Peyer's patch (tissue), 4 donors: ENCODE measurements around the gene CEBPB. TPM values are rescaled to one million over a fixed set of nuclear protein-coding genes. Genes with fewer than 3 reads are reported as not detected.

Experiments
- DNase-seq, 3 donors: peaks; one replicate each; pipeline ENCODE4 v3.0.0-alpha.2; 2017 to 2019
- H3K27ac ChIP-seq, 4 donors: fragments of 200-600 bp; sonication (generic); one replicate each; pipeline ENCODE4 v1.5.1; 2016 to 2019
- H3K27me3 ChIP-seq, 2 donors: fragments of 200-600 bp; sonication (generic); one replicate each; pipeline ENCODE4 v1.5.1; 2019
- H3K36me3 ChIP-seq, 3 donors: fragments of 200-600 bp; sonication (generic); one replicate each; pipeline ENCODE4 v1.5.1; 2016 to 2019
- H3K4me1 ChIP-seq, 4 donors: fragments of 200-600 bp; sonication (generic); one replicate each; pipeline ENCODE4 v1.5.1; 2016 to 2019
- H3K4me3 ChIP-seq, 4 donors: fragments of 200-600 bp; sonication (generic); 1 replicate in 3 of 4; 2 replicates in 1 of 4; pipeline ENCODE4 v1.5.1; 2016 to 2019; ENCODE audit warnings: mild to moderate bottlenecking in 1 of 4
- H3K9me3 ChIP-seq, 4 donors: fragments of 200-600 bp; sonication (generic); one replicate each; pipeline ENCODE4 v1.5.1; 2016 to 2019; ENCODE audit warnings: mild to moderate bottlenecking in 1 of 4
- POLR2A ChIP-seq, 2 donors: fragments of 450-650 bp; IDR thresholded peaks; one replicate each; pipeline ENCODE4 v1.5.1; 2017; ENCODE audit warnings: antibody characterized with exemption in 2 of 2, mild to moderate bottlenecking in 2 of 2, moderate library complexity in 2 of 2
- total RNA-seq, 4 donors: library from RNA; depleted of rRNA; stranded (reverse); fragments of >200 nt; gene quantifications; one replicate each; pipeline ENCODE4 v1.1.0, GENCODE V29; 2016
- TF ChIP-seq, protein P1 (sequence below), 6 experiments: fragments of 450-650 bp in 4 of 6; fragments of 200-600 bp in 2 of 6; sonication (generic) in 1 of 6; IDR thresholded peaks; one replicate each; pipeline ENCODE4 v1.5.1; 2017 to 2019; ENCODE audit warnings: antibody characterized with exemption in 6 of 6, mild to moderate bottlenecking in 3 of 6, moderate library complexity in 1 of 6

The CEBPB gene
- total RNA-seq, 4 donors from 2014 or later, result 13.8 to 41.3 (median 27.8) TPM

DNA sequence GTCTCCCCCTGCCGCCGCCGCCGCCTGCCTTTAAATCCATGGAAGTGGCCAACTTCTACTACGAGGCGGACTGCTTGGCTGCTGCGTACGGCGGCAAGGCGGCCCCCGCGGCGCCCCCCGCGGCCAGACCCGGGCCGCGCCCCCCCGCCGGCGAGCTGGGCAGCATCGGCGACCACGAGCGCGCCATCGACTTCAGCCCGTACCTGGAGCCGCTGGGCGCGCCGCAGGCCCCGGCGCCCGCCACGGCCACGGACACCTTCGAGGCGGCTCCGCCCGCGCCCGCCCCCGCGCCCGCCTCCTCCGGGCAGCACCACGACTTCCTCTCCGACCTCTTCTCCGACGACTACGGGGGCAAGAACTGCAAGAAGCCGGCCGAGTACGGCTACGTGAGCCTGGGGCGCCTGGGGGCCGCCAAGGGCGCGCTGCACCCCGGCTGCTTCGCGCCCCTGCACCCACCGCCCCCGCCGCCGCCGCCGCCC, 474 bp downstream of the CEBPB start:
- H3K4me1 ChIP-seq, result peaks cover 0 to 24% (median 11%) of the 10 kb centered on the region in 4 donors
- H3K9me3 ChIP-seq, result no peaks in the 10 kb centered on the region
- peak; percentile 45 to 85 (median 80) for DNase-seq
- H3K27me3 ChIP-seq, result no peaks in the 10 kb centered on the region
- TF ChIP-seq, protein P1, sequence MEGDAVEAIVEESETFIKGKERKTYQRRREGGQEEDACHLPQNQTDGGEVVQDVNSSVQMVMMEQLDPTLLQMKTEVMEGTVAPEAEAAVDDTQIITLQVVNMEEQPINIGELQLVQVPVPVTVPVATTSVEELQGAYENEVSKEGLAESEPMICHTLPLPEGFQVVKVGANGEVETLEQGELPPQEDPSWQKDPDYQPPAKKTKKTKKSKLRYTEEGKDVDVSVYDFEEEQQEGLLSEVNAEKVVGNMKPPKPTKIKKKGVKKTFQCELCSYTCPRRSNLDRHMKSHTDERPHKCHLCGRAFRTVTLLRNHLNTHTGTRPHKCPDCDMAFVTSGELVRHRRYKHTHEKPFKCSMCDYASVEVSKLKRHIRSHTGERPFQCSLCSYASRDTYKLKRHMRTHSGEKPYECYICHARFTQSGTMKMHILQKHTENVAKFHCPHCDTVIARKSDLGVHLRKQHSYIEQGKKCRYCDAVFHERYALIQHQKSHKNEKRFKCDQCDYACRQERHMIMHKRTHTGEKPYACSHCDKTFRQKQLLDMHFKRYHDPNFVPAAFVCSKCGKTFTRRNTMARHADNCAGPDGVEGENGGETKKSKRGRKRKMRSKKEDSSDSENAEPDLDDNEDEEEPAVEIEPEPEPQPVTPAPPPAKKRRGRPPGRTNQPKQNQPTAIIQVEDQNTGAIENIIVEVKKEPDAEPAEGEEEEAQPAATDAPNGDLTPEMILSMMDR (IDR thresholded peaks at IDR 0.05), result no peak
- no peak for TF ChIP-seq POLR2A (IDR thresholded peaks at IDR 0.05)
- peak overlapping the region; percentile 61 to 95 (median 94) for H3K4me3 ChIP-seq
- peaks cover 0 to 22% (median 0%) of the 10 kb centered on the region in 3 donors for H3K36me3 ChIP-seq
- peak overlapping the region; percentile 95 to 100 (median 96) for H3K27ac ChIP-seq

GRCh38 chr20:50191544-50192363, 1.1 kb downstream of the CEBPB start:
- Histone ChIP-seq H3K27ac (peak overlapping the region; percentile 95 to 100 (median 96)), H3K4me1 (peaks cover 0 to 24% (median 11%) of the 10 kb centered on the region in 4 donors), H3K4me3 (peak overlapping the region; percentile 61 to 95 (median 94)), H3K27me3 (no peaks in the 10 kb centered on the region), H3K36me3 (peaks cover 0 to 22% (median 0%) of the 10 kb centered on the region in 3 donors), H3K9me3 (no peaks in the 10 kb centered on the region)
- DNase-seq, result peak; percentile 31 to 77 (median 73)
- TF ChIP-seq, protein P1 (IDR thresholded peaks at IDR 0.05), result peak in 5 of 6 experiments; percentile 21 to 61 (median 50)
- peak in 1 of 2 donors; percentile 18 for TF ChIP-seq POLR2A (IDR thresholded peaks at IDR 0.05)

GRCh38 chr20:50192364-50193198, 2.0 kb downstream of the CEBPB start:
- H3K27me3 ChIP-seq, result no peaks in the 10 kb centered on the region
- peaks cover 0 to 24% (median 11%) of the 10 kb centered on the region in 4 donors for H3K4me1 ChIP-seq
- peaks cover 0 to 22% (median 0%) of the 10 kb centered on the region in 3 donors for H3K36me3 ChIP-seq
- peak overlapping the region; percentile 61 to 95 (median 94) for H3K4me3 ChIP-seq
- TF ChIP-seq, protein P1 (IDR thresholded peaks at IDR 0.05), result no peak
- TF ChIP-seq POLR2A (IDR thresholded peaks at IDR 0.05), result peak in 1 of 2 donors; percentile 21
- H3K9me3 ChIP-seq, result no peaks in the 10 kb centered on the region
- H3K27ac ChIP-seq, result peak overlapping the region; percentile 95 to 100 (median 96)
- DNase-seq, result peak; percentile 66 to 89 (median 84)

GRCh38 chr20:50193199-50193835, 2.7 kb downstream of the CEBPB start:
- Histone ChIP-seq H3K9me3 (no peaks in the 10 kb centered on the region), H3K36me3 (peaks cover 0 to 22% (median 0%) of the 10 kb centered on the region in 3 donors), H3K4me1 (peaks cover 0 to 24% (median 11%) of the 10 kb centered on the region in 4 donors), H3K27me3 (no peaks in the 10 kb centered on the region), H3K27ac (peak overlapping the region; percentile 82 to 98 (median 95)), H3K4me3 (peak overlapping the region; percentile 61 to 95 (median 94))
- TF ChIP-seq, protein P1 (IDR thresholded peaks at IDR 0.05), result no peak
- TF ChIP-seq POLR2A (IDR thresholded peaks at IDR 0.05), result no peak
- no peak for DNase-seq
